K562 treated with DMSO at 1 percent for 48 hours (cell line): ENCODE data around the gene GNPNAT1. TPM values are rescaled to one million over a fixed set of nuclear protein-coding genes. Genes with fewer than 3 reads are reported as not detected.

Experiments
- total RNA-seq: library from RNA; unstranded; fragments of 300-600 nt; gene quantifications from 2 replicates; pipeline ENCODE4 v1.2.3, GENCODE V29; 2022; ENCODE audit warnings: low replicate concordance; ENCODE audit errors: extremely low read depth

Gene GNPNAT1
- not detected in 2 replicates for total RNA-seq

GRCh38 chr14:52791223-52792096 lies at the start of gene GNPNAT1:
Gene GNPNAT1 (minus strand): TSS chr14:52791607. CDS start chr14:52784650, 6,957 bp downstream.

GRCh38 chr14:52729925-52730708 lies 61.3 kb downstream of the GNPNAT1 start, which contains the start of gene STYX:
Gene STYX (plus strand): TSS chr14:52730166. CDS start chr14:52730475, 309 bp downstream.

Other genes starting within 250 kb of the GNPNAT1 start
- gene TXNDC16, start 239.1 kb downstream of the GNPNAT1 start, total RNA-seq = not detected in 2 replicates
- gene GPR137C, start 238.8 kb downstream of the GNPNAT1 start, total RNA-seq = not detected in 2 replicates
- not detected in 2 replicates for gene ERO1A, start 96.0 kb downstream of the GNPNAT1 start, total RNA-seq
- not detected in 2 replicates for gene PSMC6, start 84.4 kb downstream of the GNPNAT1 start, total RNA-seq
- not detected in 2 replicates for gene STYX, start 61.4 kb downstream of the GNPNAT1 start, total RNA-seq
- gene FERMT2, start 159.4 kb upstream of the GNPNAT1 start, total RNA-seq = not detected in 2 replicates